HepG2 (cell line): ENCODE results near the gene SUSD6. TPM values are rescaled to one million over a fixed set of nuclear protein-coding genes. Genes with fewer than 3 reads are reported as not detected.

Experiments
- ARNT ChIP-seq: fragments of 450-650 bp; IDR thresholded peaks from 2 replicates; pipeline ENCODE4 v1.6.1; 2017
- ATF4 ChIP-seq, 2 experiments: fragments of 450-650 bp in 1 of 2; sonication (generic) in 1 of 2; formaldehyde crosslinking; IDR thresholded peaks; 2 replicates each; pipeline versions ENCODE4 v1.5.0 to v1.8.0; 2020 to 2022; ENCODE audit warnings: mild to moderate bottlenecking in 1 of 2, missing genetic modification reagents in 1 of 2
- CREM ChIP-seq, 2 experiments: sonication (generic) in 1 of 2; formaldehyde crosslinking in 1 of 2; IDR thresholded peaks; 2 replicates each; pipeline versions ENCODE4 v1.4.0 to v1.6.1; 2016 to 2020; ENCODE audit warnings: antibody characterized with exemption in 1 of 2, mild to moderate bottlenecking in 1 of 2, missing genetic modification reagents in 1 of 2
- EHMT2 ChIP-seq: fragments of 200-600 bp; sonication (generic); IDR thresholded peaks from 2 replicates; pipeline ENCODE4 v1.7.0; 2017; ENCODE audit warnings: antibody characterized with exemption, low read depth, low read length, borderline replicate concordance
- HDAC6 ChIP-seq: fragments of 200-600 bp; sonication (generic); IDR thresholded peaks from 2 replicates; pipeline ENCODE4 v1.7.0; 2017; ENCODE audit warnings: mild to moderate bottlenecking, antibody characterized with exemption, low read length, low read depth
- HNRNPH1 ChIP-seq: fragments of 200-400 bp; formaldehyde crosslinking; optimal IDR thresholded peaks from 2 replicates; pipeline ENCODE3; 2017; ENCODE audit warnings: mild to moderate bottlenecking, low read depth, low read length
- KDM1A ChIP-seq: IDR thresholded peaks from 2 replicates; pipeline ENCODE4 v1.6.1; 2016; ENCODE audit warnings: missing compliant biosample characterization
- KLF12 ChIP-seq: sonication (generic); formaldehyde crosslinking; IDR thresholded peaks from 2 replicates; pipeline ENCODE4 v1.4.0; 2020; ENCODE audit warnings: missing genetic modification reagents, borderline replicate concordance
- ONECUT2 ChIP-seq: sonication (generic); formaldehyde crosslinking; IDR thresholded peaks from 2 replicates; pipeline ENCODE4 v1.4.0; 2020; ENCODE audit warnings: missing genetic modification reagents
- PBX2 ChIP-seq: IDR thresholded peaks from 2 replicates; pipeline ENCODE4 v1.6.1; 2016; ENCODE audit warnings: control low read depth
- SMC3 ChIP-seq: IDR thresholded peaks from 2 replicates; pipeline ENCODE4 v1.6.1; 2011; ENCODE audit warnings: low read length, improper control_type of control experiment
- SNAPC4 ChIP-seq: sonication (generic); formaldehyde crosslinking; IDR thresholded peaks from 2 replicates; pipeline ENCODE4 v1.4.0; 2020; ENCODE audit warnings: mild to moderate bottlenecking, missing genetic modification reagents
- TMF1 ChIP-seq: sonication (generic); formaldehyde crosslinking; IDR thresholded peaks from 2 replicates; pipeline ENCODE4 v1.8.1; 2022; ENCODE audit warnings: low read depth, missing genetic modification reagents
- ZNF354B ChIP-seq: sonication (generic); formaldehyde crosslinking; IDR thresholded peaks from 2 replicates; pipeline ENCODE4 v1.8.0; 2022; ENCODE audit warnings: mild to moderate bottlenecking, missing genetic modification reagents
- ZNF558 ChIP-seq: sonication (generic); formaldehyde crosslinking; IDR thresholded peaks from 2 replicates; pipeline ENCODE4 v1.9.0; 2022; ENCODE audit warnings: mild to moderate bottlenecking, missing genetic modification reagents, borderline replicate concordance
- ZNF576 ChIP-seq: sonication (generic); formaldehyde crosslinking; IDR thresholded peaks from 2 replicates; pipeline ENCODE4 v1.4.0; 2020; ENCODE audit warnings: mild to moderate bottlenecking, missing genetic modification reagents
- ZNF703 ChIP-seq: sonication (generic); formaldehyde crosslinking; IDR thresholded peaks from 2 replicates; pipeline ENCODE4 v1.5.1; 2020; ENCODE audit warnings: missing genetic modification reagents, mild to moderate bottlenecking, moderate library complexity, borderline replicate concordance
- ZNF749 ChIP-seq: sonication (generic); formaldehyde crosslinking; IDR thresholded peaks from 2 replicates; pipeline ENCODE4 v1.8.0; 2022; ENCODE audit warnings: mild to moderate bottlenecking, missing genetic modification reagents, moderate library complexity, borderline replicate concordance
- polyA plus RNA-seq, 8 experiments: library from polyadenylated mRNA; depleted of rRNA in 3 of 8; stranded (reverse) in 7 of 8; unstranded in 1 of 8; fragments of >200 nt; fragmentation: Illumina TruSeq in 4 of 8; extraction: Trizol in 4 of 8; gene quantifications; 2 replicates each; pipeline versions ENCODE4 v1.2.1 to v1.2.3, GENCODE V29; 2011 to 2016; ENCODE audit warnings: low read depth in 4 of 8, missing spikeins in 1 of 8, mixed read lengths in 1 of 8; ENCODE audit not compliant: insufficient read depth in 1 of 8
- total RNA-seq, 5 experiments: library from RNA; depleted of rRNA; stranded (reverse); fragments of >200 nt; fragmentation: Illumina TruSeq; extraction: Trizol; gene quantifications; 2 replicates each; pipeline ENCODE4 v1.2.3, GENCODE V29; 2016; ENCODE audit warnings: low read depth in 1 of 5
- TF ChIP-seq, protein P1 (sequence below): IDR thresholded peaks from 2 replicates; pipeline ENCODE4 v1.6.1; 2012; ENCODE audit warnings: inconsistent platforms
- TF ChIP-seq, protein P2 (sequence below): sonication (generic); formaldehyde crosslinking; IDR thresholded peaks from 2 replicates; pipeline ENCODE4 v1.8.1; 2023; ENCODE audit warnings: mild to moderate bottlenecking, missing genetic modification reagents

SUSD6 gene
- total and polyA plus RNA-seq, 2 of the 13 experiments (the other 11 are each of a cell fraction or from before 2014, with no cell fraction given): 7.2 to 7.4 TPM

DNA sequence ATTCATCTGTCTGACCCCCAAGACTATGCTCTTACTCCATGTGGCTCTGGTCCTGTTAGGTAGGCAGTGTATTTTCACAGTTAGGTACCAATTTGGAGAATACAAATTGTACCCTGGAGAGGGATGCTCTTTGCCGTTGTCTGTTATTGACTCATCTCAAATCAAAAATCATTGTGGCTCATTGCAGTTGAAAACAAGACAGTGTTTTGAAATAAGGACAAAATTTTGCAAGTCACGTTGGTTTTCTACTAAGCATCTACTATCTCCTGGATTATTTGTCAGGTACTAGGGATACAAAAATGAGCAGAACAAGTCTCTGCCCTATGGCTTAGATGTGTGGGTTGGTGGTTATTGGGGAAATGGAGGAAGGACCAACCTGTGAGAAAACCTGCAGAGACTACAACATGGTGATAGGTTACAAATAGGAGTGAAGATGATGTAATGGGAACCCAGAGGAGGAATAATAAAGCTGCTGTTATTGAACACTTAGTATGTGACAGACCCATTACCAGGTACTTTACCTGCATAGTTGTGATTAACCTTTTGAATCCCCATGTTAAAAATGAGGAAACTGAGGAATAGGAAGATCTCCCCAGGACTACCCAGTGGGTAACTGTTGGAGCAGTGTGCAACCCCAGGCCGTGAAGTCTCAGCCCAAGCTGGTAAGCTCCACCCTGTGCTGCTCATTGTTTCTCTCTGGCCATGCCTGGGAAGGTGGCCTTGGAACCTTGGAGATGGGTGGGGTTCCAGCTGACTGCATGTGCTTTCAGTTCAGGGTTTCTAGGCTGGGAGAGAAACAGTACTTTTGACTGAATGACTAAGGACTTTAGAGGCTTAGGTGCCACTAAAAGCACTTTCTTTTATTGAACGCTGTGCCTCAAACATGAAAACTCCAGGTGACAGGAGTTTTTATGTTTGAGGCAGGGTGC is 82.7 kb downstream of the SUSD6 start (continued):
- TF ChIP-seq SNAPC4 (no peak), PBX2 (CRISPR knock-in tag) (no peak), ZNF749 (CRISPR knock-in tag) (no peak), ARNT (no peak), ZNF703 (no peak), SMC3 (no peak; the same call in 1 of the 2 replicates), KDM1A (CRISPR knock-in tag) (no peak), ZNF354B (CRISPR knock-in tag) (no peak), HNRNPH1 (no peak), ATF4 (CRISPR knock-in tag; IDR thresholded peaks at IDR 0.05) (0 out of 4 replicates have a peak, but pooled peaks of 1 of the 2 experiments have one; percentile 20), ONECUT2 (CRISPR knock-in tag) (no peak), CREM (IDR thresholded peaks at IDR 0.05) (no peak), CREM (CRISPR knock-in tag; IDR thresholded peaks at IDR 0.05) (no peak), ZNF576 (CRISPR knock-in tag) (no peak), ZNF558 (CRISPR knock-in tag) (no peak), KLF12 (peak; percentile 73; the same call in 1 of the 2 replicates), EHMT2 (no peak), HDAC6 (no peak), TMF1 (no peak)
- TF ChIP-seq, protein P1, sequence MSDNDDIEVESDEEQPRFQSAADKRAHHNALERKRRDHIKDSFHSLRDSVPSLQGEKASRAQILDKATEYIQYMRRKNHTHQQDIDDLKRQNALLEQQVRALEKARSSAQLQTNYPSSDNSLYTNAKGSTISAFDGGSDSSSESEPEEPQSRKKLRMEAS: peak; percentile 77
- TF ChIP-seq, protein P2, sequence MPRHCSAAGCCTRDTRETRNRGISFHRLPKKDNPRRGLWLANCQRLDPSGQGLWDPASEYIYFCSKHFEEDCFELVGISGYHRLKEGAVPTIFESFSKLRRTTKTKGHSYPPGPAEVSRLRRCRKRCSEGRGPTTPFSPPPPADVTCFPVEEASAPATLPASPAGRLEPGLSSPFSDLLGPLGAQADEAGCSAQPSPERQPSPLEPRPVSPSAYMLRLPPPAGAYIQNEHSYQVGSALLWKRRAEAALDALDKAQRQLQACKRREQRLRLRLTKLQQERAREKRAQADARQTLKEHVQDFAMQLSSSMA (CRISPR knock-in tag): no peak
